HG03442 (cell line): ENCODE measurements around the gene LRIG3.

Experiments
- ATAC-seq: cut with Tn5 transposase; IDR thresholded peaks from one replicate; pipeline ENCODE4 v1.9.1; 2021; ENCODE audit warnings: mild to moderate bottlenecking, moderate library complexity; ENCODE audit not compliant: unreplicated experiment

LRIG3 gene

GRCh38 chr12:58932806-58933681, 12.7 kb upstream of the LRIG3 start:
- ATAC-seq = no peak

GRCh38 chr12:58931518-58931917, 11.2 kb upstream of the LRIG3 start:
- no peak for ATAC-seq

GRCh38 chr12:58930770-58931324, 10.5 kb upstream of the LRIG3 start:
- ATAC-seq = no peak

GRCh38 chr12:58927120-58927519, 6.8 kb upstream of the LRIG3 start:
- ATAC-seq = no peak

GRCh38 chr12:58926586-58926985, 6.3 kb upstream of the LRIG3 start:
- ATAC-seq = no peak

- no peak for ATAC-seq
These were observed 5.4 kb upstream of the LRIG3 start for GRCh38 chr12:58925751-58926150.

- no peak for ATAC-seq
These were observed 4.9 kb upstream of the LRIG3 start for GRCh38 chr12:58925111-58925611.

GRCh38 chr12:58924652-58925051, 4.3 kb upstream of the LRIG3 start:
- ATAC-seq = no peak

GRCh38 chr12:58923781-58924180, 3.5 kb upstream of the LRIG3 start:
- ATAC-seq = no peak

GRCh38 chr12:58922849-58923248, 2.5 kb upstream of the LRIG3 start:
- ATAC-seq = no peak

GRCh38 chr12:58920961-58921861, 907 bp upstream of the LRIG3 start:
- ATAC-seq = no peak

GRCh38 chr12:58919231-58920101, 838 bp downstream of the LRIG3 start:
- peak; percentile 36 for ATAC-seq

- ATAC-seq = no peak
These were observed 1.8 kb downstream of the LRIG3 start for GRCh38 chr12:58918469-58918844.

GRCh38 chr12:58917699-58918468, 2.4 kb downstream of the LRIG3 start:
- no peak for ATAC-seq

GRCh38 chr12:58916921-58917511, 3.3 kb downstream of the LRIG3 start:
- no peak for ATAC-seq

GRCh38 chr12:58916161-58916621, 4.1 kb downstream of the LRIG3 start:
- no peak for ATAC-seq

- no peak for ATAC-seq
These were observed 4.7 kb downstream of the LRIG3 start for GRCh38 chr12:58915634-58916033.

GRCh38 chr12:58915037-58915436, 5.3 kb downstream of the LRIG3 start:
- no peak for ATAC-seq

GRCh38 chr12:58914457-58914856, 5.8 kb downstream of the LRIG3 start:
- ATAC-seq = no peak
